ENCODE results near the gene ZNF627.

ZNF627 gene

DNA sequence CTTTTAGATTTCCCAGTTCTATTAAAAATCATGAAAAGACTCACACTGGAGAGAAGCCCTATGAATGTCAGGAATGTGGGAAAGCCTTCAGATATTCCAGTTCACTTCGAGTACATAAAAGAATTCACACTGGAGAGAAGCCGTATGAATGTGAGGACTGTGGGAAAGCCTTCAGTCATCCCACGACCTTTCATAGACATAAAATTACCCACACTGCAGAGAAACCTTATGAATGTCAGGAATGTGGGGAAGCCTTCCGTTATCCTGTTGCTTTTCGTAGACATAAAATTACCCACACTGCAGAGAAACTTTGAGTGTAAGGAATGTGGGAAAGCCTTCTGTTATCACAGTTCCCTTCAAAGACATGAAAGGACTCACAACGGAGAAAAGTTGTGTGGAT is 55.2 kb downstream of the ZNF627 start:
- TF ChIP-seq CTCF (IDR thresholded peaks at IDR 0.05) = no peak

- TF ChIP-seq CTCF (IDR thresholded peaks at IDR 0.05) = no peak
Measured at GRCh38 chr19:11656535-11656934, 59.3 kb downstream of the ZNF627 start.

DNA sequence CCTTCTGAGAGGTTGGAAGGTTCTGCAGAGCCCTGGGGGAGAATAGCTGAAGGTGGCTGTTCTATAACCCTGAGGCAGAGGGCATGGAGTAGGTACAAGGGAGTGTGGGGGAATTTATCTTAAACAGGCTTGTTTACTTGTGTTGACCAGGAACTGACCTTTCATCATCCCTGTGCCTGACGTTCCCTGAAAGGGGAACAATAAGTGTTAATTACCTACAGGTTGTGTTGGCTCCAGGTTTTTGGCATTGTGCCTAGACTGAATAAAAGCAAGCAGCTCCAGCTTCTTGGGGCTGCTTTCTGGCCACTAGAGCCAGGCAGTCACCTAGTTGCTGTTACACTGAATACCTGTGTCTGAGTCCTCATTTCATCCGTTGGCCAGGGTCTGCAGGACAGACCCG is 60.0 kb downstream of the ZNF627 start:
- no peak for TF ChIP-seq CTCF (IDR thresholded peaks at IDR 0.05)

DNA sequence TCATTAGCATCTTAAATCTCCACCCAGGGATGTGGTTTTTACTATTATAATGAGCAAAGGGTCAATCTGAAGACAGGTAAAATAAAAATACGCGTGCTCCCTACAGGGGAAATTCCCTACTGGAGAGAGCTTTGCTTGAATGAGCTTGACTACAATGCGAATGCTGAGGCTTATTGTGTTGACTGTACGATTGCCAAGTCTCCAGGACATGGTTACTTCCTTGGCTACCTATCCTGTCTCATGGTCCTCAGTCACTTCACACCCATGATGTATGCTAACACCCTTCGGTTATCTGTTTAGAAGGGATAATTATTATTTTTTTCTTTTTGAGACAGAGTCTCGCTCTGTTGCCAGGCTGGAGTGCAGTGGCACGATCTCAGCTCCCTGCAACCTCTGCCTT is 61.7 kb downstream of the ZNF627 start:
- no peak for TF ChIP-seq CTCF (IDR thresholded peaks at IDR 0.05)

DNA sequence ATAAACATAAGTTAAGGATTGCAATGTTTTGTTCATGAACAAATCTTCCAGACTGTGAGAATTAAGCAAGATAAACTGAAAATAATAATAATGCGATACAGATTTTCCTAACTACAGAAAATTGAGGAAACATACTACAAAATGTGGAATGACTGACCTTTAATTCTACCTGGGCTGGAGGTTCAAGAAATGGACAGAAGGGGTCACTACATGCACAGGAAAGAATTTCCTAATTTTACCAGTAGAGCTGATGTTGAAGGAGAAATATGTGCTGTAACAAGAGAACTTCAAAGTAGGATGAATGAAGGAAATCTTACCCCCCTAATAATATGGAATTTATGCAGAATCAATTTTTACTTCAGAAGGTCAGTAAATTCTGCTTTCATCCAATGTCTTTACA is 62.3 kb downstream of the ZNF627 start:
- peak; percentile 48; the same call in 1 of the 2 replicates for TF ChIP-seq CTCF (IDR thresholded peaks at IDR 0.05)

DNA sequence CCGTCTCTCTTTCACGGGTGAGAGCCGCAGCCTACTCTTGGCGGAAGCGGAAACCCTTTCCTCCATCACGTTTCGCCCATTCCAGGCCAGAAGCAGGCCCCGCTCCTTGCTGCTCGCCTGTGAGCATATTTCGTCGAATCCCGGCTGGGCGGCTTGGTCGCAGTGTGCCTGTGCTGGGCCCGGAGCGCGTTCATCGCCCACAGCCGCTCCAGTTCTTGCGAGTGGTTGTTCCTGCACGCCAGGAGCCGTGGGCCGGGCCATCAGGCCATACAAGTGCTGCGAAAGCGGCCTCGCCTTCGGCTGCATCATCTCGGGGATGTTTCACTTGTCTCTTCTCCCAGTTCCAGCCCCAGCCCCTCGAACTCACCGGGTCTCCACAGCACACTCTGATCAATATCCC is 65.0 kb downstream of the ZNF627 start:
- no peak for TF ChIP-seq CTCF (IDR thresholded peaks at IDR 0.05)

DNA sequence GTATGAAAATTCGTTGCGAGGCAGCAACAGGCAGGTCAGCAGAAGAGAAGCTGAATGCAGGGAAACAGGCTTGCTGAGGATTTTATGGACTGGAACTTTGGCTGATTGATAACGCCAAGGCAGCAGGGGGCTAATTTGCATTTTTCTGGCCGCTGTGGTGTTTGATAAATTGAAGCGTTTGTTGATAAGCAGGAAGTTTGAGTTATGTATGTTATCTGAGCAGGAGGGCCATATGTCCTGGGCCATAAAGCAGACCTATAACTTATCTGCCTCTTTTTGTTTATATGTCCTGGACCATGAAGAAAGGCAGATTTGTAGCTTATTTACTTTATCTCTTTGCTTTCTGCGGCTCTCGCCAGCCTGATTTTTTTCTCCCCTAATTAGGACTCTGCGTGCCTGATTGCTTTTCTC is 65.9 kb downstream of the ZNF627 start:
- no peak for TF ChIP-seq CTCF (IDR thresholded peaks at IDR 0.05)

All from LNCAP (cell line).